ENCODE measurements around the gene MTHFR.

MTHFR gene

GRCh38 chr1:11759791-11760190, 46.0 kb downstream of the MTHFR start:
- DNase-seq (ENCODE audit: low read depth in 2 of 2), result no peak

GRCh38 chr1:11757047-11757446, 48.7 kb downstream of the MTHFR start:
- no peak for DNase-seq (ENCODE audit: low read depth in 2 of 2)

GRCh38 chr1:11753555-11754208, 52.1 kb downstream of the MTHFR start:
- no peak for DNase-seq (ENCODE audit: low read depth in 2 of 2)

GRCh38 chr1:11752359-11753088, 53.2 kb downstream of the MTHFR start:
- no peak for DNase-seq (ENCODE audit: low read depth in 2 of 2)

GRCh38 chr1:11751087-11751486, 54.7 kb downstream of the MTHFR start:
- DNase-seq (ENCODE audit: low read depth in 2 of 2), result no peak

GRCh38 chr1:11749996-11750395, 55.8 kb downstream of the MTHFR start:
- no peak for DNase-seq (ENCODE audit: low read depth in 2 of 2)

GRCh38 chr1:11749203-11749689, 56.5 kb downstream of the MTHFR start:
- peak in 1 of 2 donors; percentile 32 for DNase-seq (ENCODE audit: low read depth in 2 of 2)

GRCh38 chr1:11748294-11749202, 57.2 kb downstream of the MTHFR start:
- DNase-seq (ENCODE audit: low read depth in 2 of 2), result no peak

- DNase-seq (ENCODE audit: low read depth in 2 of 2), result no peak
Measured at GRCh38 chr1:11746795-11747487, 58.8 kb downstream of the MTHFR start.

GRCh38 chr1:11746092-11746491, 59.7 kb downstream of the MTHFR start:
- no peak for DNase-seq (ENCODE audit: low read depth in 2 of 2)

- DNase-seq (ENCODE audit: low read depth in 2 of 2), result no peak
Measured at GRCh38 chr1:11744287-11744686, 61.5 kb downstream of the MTHFR start.

GRCh38 chr1:11741919-11742558, 63.7 kb downstream of the MTHFR start:
- DNase-seq (ENCODE audit: low read depth in 2 of 2), result no peak

GRCh38 chr1:11741482-11741881, 64.3 kb downstream of the MTHFR start:
- no peak for DNase-seq (ENCODE audit: low read depth in 2 of 2)

GRCh38 chr1:11740258-11741192, 65.2 kb downstream of the MTHFR start:
- peak in 1 of 2 donors; percentile 11 for DNase-seq (ENCODE audit: low read depth in 2 of 2)

GRCh38 chr1:11738783-11739182, 67.0 kb downstream of the MTHFR start:
- DNase-seq (ENCODE audit: low read depth in 2 of 2), result no peak

GRCh38 chr1:11738096-11738495, 67.7 kb downstream of the MTHFR start:
- no peak for DNase-seq (ENCODE audit: low read depth in 2 of 2)

- DNase-seq (ENCODE audit: low read depth in 2 of 2), result peak in 1 of 2 donors; percentile 25
Measured at GRCh38 chr1:11736746-11737639, 68.8 kb downstream of the MTHFR start.

- peak; percentile 85 to 90 for DNase-seq (ENCODE audit: low read depth in 2 of 2)
Measured at GRCh38 chr1:11735854-11736745, 69.7 kb downstream of the MTHFR start, which contains the start of gene AGTRAP. Gene AGTRAP (plus strand): TSS chr1:11736136. CDS start chr1:11736209, 73 bp downstream.
